T-helper 1 cell treated with Interleukin-12 subunit alpha and Interleukin-12 subunit beta and Interleukin-4 antibody, amounts not matched to agents 30 ng/mL and 1 ng/mL, for 36 hours (primary cell): ENCODE measurements around the gene GPX4. TPM values are rescaled to one million over a fixed set of nuclear protein-coding genes. Genes with fewer than 3 reads are reported as not detected.

Source experiments
- intact Hi-C: fragments of 100-400 bp; cut with micrococcal nuclease; formaldehyde crosslinking; loops from one replicate; pipeline ENCODE4 v1.15.1; 2024
- total RNA-seq: library from RNA; stranded (reverse); gene quantifications from 2 replicates; pipeline ENCODE4 v1.2.3, GENCODE V29; 2022

Gene GPX4, protein sequence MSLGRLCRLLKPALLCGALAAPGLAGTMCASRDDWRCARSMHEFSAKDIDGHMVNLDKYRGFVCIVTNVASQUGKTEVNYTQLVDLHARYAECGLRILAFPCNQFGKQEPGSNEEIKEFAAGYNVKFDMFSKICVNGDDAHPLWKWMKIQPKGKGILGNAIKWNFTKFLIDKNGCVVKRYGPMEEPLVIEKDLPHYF
- 131 and 142 TPM in 2 replicates for total RNA-seq

DNA sequence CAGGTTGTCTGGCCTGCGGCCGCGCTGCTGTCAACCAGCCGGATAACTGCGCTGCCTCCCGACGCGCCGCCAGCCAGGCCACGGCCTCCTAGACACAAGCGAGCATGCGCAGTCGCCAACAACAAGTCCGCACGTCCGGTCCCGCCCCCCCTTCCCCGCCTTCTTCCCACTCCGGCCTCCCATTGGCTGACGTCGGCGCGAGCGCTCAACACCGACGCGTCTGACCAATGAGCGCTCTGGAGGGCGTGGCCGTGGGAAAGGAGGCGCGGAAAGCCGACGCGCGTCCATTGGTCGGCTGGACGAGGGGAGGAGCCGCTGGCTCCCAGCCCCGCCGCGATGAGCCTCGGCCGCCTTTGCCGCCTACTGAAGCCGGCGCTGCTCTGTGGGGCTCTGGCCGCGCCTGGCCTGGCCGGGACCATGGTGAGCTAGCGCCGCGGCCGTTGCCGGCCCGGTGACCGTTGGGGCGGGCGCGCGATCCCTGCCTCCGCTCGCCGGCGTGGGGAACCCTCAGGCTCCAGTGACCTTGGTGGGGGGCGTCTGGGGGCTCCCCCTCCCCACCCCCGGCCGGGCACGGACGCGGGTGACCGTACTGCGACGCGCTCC, at the start of gene GPX4:
GPX4 (plus strand) TSS at position 287 of the 603 bp plus-strand sequence; CDS start at position 337, 50 bp downstream.
- intact Hi-C loops = loop anchor here (1.0 to 2.0 kb wide), 5 partner anchors 9 to 137 kb away; partner anchors contain the start of genes ATP5F1D and POLR2E

DNA sequence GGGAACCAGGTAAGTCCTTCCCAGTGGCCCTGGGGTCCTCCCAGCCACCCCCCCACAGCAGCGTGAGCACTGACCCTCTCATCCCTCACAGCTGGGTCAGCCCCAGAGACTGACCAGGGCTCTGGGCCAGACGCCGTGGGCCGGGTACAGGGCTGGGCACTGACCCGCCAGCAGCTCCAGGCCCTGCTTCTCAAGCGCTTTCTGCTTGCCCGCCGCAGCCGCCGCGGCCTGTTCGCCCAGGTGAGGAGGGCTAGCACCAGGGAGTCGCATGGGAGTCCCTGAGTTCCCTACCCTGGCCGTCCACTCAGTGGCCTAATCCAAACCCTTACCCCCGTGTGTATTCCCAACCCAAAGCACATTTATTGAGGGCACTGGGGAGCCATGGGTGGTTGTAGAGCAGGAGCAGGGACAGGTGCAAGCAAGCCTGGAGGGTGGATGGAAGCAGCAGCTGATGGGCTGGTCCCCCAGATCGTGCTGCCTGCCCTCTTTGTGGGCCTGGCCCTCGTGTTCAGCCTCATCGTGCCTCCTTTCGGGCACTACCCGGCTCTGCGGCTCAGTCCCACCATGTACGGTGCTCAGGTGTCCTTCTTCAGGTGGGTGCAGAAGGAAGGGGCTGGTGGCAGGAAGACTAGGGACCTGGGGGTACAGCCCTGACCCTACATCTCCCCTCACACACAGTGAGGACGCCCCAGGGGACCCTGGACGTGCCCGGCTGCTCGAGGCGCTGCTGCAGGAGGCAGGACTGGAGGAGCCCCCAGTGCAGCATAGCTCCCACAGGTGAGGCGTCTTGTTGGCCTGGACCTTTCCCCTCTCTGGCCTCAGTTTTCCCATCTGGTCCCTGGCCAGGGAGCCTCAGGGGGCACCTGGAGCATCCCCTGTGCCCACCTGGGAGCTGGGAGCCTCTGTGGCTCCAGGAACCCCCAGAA, 49.4 kb upstream of the GPX4 start:
- intact Hi-C loops = no loop called here

DNA sequence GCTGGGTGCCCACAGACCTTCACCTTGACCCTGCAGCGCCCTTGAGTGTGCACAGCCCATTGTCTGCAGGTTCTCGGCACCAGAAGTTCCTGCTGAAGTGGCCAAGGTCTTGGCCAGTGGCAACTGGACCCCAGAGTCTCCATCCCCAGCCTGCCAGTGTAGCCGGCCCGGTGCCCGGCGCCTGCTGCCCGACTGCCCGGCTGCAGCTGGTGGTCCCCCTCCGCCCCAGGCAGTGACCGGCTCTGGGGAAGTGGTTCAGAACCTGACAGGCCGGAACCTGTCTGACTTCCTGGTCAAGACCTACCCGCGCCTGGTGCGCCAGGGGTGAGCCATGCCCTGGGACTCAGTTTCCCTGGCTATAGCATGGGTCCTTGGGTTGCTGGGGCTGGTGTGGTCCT, 48.8 kb upstream of the GPX4 start:
- intact Hi-C loops = no loop called here

DNA sequence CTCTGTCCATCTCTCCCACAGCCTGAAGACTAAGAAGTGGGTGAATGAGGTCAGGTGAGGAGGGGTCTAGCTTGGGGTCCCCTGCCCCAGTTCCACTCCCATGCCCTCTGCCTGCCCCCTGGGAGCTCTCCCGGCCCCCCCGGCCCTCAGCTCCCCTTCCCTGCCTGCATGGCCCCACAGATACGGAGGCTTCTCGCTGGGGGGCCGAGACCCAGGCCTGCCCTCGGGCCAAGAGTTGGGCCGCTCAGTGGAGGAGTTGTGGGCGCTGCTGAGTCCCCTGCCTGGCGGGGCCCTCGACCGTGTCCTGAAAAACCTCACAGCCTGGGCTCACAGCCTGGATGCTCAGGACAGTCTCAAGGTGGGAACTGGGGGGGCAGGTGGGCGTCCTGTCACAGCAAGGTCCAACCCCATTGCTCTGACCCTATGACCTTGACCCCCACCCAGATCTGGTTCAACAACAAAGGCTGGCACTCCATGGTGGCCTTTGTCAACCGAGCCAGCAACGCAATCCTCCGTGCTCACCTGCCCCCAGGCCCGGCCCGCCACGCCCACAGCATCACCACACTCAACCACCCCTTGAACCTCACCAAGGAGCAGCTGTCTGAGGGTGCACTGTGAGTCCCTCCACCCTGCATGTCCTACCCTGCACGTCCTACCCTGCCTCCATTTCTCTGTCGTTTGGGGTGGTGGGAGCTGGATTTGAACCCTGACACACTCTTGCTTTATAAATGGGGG, 47.7 kb upstream of the GPX4 start:
- intact Hi-C loops = no loop called here

DNA sequence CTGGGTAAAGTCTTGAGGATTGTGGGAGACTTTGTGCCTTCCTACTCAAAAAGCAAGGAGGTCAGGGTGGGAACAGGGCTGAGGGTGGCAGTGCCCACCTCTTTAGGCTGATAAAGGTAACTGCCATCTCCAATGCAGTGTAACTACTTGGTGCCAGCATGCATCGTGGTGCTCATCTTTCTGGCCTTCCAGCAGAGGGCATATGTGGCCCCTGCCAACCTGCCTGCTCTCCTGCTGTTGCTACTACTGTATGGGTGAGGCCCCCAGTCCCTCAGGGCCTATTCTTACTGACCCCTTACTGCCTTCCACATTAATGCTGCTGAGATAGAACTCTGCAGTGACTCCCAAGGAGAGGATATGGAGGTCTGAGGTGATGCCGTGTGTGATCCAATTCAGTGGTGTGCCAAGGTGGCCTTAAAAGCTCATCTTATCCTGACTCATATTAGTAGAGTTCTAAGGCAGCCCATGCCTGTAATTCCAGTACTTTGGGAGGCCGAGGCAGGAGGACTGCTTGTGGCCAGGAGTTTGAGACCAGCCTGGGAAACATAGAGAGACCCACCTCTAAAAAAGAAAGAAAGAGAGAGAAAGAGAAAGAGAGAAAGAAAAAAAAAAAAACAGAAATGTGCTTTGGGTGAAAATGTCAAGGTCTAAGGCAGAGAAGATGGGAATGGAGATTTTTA, 46.5 kb upstream of the GPX4 start:
- intact Hi-C loops = no loop called here

DNA sequence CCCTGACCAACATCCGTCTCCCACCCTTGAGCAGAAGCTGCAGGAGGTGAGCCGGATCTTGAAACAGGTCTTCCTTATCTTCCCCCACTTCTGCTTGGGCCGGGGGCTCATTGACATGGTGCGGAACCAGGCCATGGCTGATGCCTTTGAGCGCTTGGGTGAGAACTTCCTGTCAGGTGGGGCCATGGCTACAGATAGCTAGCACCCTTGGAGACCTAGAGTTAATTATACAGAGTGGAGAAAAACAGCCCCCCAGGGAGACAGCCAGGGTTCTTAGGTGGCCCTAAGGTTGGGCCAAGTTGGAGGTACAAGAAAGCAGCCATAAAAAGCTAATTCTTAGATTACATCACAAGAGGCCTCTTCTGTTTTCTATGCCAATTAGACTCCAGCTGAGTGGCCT, 45.7 kb upstream of the GPX4 start:
- intact Hi-C loops = no loop called here

DNA sequence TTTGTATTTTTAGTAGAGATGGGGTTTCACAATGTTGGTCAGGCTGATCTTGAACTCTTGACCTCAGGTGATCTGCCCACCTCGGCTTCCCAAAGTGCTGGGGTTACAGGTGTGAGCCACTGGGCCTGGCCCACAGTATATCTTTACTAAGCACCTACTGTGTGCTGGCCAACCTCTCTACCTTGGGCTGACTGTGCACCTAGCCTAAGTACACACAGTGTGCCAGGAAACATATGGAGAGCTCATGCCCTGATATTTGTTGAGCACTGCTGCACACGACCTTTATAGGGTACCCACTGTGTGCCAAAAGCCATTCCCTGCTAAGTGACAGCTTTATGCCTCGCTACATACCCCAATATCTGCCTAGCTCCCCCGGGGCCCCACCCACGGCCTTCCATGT, 43.1 kb upstream of the GPX4 start:
- intact Hi-C loops = no loop called here

DNA sequence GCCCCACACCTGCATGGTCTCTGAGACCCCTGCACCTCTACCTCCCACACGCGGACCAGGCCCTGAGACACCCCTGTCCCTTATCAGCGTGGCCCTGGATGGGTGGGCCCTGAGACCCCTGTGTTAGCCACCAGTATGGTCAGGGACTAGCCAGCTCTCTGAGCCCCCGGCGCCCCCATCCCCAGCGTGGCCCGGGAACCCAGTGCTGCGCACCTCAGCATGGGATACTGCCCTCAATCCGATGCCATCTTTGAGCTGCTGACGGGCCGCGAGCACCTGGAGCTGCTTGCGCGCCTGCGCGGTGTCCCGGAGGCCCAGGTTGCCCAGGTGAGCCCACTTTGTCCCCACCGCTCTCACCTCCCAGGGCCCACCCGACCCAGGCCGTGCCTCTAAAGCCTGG, 41.8 kb upstream of the GPX4 start:
- intact Hi-C loops = no loop called here

DNA sequence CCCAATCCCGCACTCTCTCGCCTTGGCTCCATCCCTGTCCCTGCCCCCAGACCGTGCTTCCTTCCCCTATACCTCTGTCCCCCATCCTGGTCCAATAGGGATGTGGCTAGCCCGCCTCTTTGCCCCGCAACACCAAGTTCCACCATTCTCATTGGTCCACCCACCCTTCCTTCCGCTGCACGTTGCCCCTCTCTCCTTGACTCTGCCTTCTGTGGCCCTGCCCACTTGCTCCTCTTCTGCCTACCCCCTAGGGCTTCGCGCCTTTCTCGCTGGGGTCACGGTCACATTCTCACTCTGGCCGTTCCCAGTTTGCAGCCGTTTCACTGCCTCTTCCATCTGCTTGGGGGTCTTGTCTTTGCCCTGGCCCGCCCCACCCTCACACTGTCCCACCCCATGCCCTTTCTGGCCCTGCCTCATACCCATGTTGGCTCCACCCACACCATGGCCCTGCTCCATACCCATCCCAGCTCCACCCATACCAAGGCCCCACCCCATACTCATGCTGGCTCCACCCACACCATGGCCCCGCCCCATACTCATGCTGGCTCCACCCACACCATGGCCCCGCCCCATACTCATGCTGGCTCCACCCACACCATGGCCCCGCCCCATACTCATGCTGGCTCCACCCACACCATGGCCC, 41.3 kb upstream of the GPX4 start:
- intact Hi-C loops = loop anchor here (1.0 kb wide), 2 partner anchors 20 to 71 kb away; no protein-coding TSS in a partner anchor

DNA sequence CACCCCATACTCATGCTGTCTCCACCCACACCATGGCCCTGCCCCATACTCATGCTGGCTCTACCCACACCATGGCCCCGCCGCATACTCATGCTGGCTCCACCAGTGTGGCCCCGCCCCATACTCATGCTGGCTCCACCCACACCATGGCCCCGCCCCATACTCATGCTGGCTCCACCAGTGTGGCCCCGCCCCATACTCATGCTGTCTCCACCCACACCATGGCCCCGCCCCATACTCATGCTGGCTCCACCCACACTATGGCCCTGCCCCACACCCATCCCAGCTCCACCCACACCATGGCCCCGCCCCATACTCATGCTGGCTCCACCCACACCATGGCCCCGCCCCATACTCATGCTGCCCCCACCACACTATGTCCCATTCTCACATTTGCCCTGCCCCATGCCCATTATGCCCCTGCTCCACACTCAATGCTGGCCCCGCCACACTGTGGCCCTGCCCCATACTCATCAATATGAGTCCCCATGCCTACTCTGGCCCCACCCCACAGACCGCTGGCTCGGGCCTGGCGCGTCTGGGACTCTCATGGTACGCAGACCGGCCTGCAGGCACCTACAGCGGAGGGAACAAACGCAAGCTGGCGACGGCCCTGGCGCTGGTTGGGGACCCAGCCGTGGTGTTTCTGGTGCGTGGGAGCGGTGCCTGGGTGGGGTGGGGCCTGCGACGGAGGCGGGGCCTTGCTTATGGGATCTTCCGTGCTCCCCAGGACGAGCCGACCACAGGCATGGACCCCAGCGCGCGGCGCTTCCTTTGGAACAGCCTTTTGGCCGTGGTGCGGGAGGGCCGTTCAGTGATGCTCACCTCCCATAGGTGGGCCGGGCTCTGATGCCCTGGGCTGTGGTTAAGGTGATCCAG, 40.5 kb upstream of the GPX4 start:
- intact Hi-C loops = loop anchor here (1.0 kb wide), 2 partner anchors 19 to 72 kb away; no protein-coding TSS in a partner anchor

DNA sequence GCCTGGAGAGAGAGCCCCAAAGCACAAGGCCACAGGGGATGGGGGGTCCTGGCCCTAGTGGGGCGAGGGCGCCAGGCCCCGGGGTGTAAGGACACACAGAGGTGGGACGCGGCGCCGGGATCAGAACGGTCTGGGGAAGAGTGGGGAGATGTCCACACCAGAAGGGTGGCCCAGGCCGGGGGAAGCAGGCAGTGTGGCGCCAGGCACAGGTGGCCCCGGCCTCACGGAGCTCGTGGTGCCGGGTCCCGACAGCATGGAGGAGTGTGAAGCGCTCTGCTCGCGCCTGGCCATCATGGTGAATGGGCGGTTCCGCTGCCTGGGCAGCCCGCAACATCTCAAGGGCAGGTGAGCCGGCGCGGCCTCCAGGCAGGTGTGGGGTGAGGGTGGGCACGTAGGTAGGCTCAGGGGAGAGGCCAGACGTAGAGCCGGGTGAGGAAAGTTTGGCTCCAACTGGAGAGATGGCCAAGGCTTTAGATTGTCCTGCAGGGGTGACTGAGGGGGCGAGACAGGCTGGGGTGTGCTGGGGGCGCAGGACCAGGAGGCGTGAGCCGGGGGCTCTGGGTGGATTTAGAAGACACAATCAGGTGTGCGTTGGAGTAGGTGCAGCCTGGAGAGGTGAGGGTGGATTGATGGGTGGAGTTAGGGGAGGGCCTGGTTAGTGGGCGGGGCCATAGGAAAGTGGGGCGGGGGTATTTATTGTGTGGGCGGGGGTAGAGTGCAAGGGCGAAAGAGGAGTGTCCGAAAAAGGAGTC, 39.7 kb upstream of the GPX4 start:
- intact Hi-C loops = loop anchor here (1.0 kb wide), 2 partner anchors 18 to 73 kb away; no protein-coding TSS in a partner anchor

DNA sequence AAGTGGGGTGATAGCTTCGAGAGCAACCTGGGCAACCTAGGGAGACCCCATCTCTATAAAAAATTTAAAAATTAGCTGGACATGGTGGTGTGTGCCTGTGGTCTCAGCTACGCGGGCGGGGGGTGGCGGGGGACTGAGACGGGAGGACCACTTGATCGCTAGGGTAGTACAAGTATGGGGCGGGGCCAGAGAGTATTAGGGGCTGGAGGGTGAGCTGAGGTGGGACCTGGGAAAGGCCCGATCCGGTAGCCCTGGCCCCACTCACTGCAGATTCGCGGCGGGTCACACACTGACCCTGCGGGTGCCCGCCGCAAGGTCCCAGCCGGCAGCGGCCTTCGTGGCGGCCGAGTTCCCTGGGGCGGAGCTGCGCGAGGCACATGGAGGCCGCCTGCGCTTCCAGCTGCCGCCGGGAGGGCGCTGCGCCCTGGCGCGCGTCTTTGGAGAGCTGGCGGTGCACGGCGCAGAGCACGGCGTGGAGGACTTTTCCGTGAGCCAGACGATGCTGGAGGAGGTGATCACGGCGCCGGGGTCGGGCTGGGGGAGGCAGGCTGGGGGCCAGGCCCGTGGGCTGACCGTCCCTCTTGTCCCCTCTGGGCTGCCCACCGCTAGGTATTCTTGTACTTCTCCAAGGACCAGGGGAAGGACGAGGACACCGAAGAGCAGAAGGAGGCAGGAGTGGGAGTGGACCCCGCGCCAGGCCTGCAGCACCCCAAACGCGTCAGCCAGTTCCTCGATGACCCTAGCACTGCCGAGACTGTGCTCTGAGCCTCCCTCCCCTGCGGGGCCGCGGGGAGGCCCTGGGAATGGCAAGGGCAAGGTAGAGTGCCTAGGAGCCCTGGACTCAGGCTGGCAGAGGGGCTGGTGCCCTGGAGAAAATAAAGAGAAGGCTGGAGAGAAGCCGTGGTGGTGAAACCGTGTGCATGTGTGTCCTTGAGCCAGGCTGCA, 38.9 kb upstream of the GPX4 start:
- intact Hi-C loops = loop anchor here (1.0 to 5.0 kb wide), 2 partner anchors 24 to 127 kb away; no protein-coding TSS in a partner anchor

DNA sequence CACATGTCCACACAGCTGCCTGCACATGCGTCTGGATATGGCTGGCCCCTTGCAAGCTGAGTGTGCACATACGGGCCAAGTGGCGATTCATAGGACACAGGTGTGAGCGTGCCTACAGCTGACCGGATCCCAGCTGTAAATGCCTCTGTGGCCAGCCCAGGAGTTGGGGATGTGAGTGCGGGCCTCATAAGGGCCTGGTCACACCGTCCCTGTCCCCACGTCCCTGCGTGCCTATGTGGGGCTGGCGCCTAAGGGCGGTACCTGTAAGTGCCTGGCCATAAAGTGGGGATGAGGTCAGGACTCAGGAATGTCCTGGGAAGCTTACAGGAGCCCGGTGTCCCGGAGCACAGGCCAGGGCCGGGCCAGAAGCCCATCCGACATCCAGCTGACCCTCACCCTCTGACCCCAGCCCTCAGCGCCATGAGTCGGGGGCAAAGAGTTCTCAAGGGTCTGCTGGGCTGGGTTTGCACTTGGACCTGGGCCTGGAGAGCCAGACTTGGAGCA, 38.1 kb upstream of the GPX4 start:
- intact Hi-C loops = loop anchor here (1.0 to 5.0 kb wide), 4 partner anchors 24 to 203 kb away; partner anchors contain the start of gene POLR2E

DNA sequence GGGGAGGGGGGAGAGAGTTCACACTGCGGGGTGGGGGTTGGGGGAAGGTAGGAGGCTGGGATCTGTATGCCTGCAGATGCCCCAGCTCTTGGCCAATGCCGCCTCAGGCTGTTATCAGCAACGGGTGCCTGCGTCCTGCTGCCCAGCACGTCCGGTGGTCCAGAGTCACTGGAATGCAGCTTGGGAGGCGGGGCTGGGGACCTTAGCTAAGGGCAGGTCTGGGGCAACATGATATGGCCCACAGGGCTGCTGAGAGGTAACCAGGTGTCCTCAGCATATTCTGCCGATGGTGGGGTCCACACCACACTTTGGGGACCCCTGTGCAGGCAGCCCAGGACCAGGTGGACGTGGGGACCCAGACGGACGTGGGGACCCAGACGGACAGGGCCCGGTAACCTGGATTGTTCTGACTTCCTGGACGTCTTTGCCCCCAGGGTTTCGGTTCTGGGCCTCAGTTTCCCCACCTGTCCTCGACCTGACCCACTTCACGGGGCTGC, 37.5 kb upstream of the GPX4 start:
- intact Hi-C loops = loop anchor here (2.0 to 5.0 kb wide), 3 partner anchors 29 to 203 kb away; partner anchors contain the start of gene POLR2E

DNA sequence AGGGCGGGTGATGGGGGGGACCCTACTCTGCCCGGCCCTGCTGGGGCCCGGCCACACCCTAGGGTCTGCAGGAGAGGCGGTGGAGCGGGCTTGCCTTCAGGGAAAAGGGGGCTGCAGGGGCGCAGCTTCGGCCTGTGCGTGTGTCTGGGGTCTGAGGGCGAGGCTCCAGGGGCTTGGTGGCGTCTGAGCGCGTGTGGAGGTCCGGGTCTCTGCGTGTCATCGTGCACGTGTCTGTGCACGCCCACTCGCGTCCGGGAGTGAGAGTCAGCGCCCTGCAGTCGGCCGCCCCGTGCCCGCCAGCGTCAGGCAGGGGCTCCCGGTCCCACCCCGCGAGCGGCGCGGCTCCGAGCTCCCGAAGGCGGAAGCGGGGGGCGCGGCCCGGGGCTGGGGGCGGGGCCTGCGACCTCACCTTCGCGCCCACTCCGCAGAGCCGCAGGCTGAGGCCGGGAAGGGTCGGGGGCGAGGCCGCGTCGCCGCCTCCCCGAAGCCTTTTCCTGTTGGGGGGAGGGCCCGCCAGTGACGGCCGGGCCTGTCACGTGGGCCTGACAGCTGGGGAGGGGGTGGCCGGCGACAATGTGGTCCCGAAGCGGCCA, 37.0 kb upstream of the GPX4 start, which contains the start of gene ARHGAP45:
ARHGAP45 (plus strand) TSS at position 420 of the 593 bp plus-strand sequence. CDS start 239 bp downstream, outside the sequence.
- intact Hi-C loops = loop anchor here (2.0 to 5.0 kb wide), 3 partner anchors 28 to 204 kb away; partner anchors contain the start of gene POLR2E
